Small intestine (tissue), 7 donors: Measurements from ENCODE around the gene CAMK2N2. TPM values are rescaled to one million over a fixed set of nuclear protein-coding genes. Genes with fewer than 3 reads are reported as not detected.
A peak's percentile ranks its signal among the peaks of the same experiment; 100 is the strongest.

ENCODE experiments used
- DNase-seq, 2 donors: peaks; one replicate each; pipeline versions ENCODE4 v3.0.0 to v3.0.0-alpha.2; 2013
- FAIRE-seq: peaks from 2 replicates; lab custom pipeline; 2012; peaks lifted over from hg19 to GRCh38; lab: Jason Lieb, UNC
- H3K27ac ChIP-seq, 3 donors: one replicate each; pipeline ENCODE4 v1.5.1; 2013; ENCODE audit warnings: low read length in 2 of 3, mild to moderate bottlenecking in 2 of 3, control low read depth in 1 of 3, inconsistent platforms in 1 of 3, low read depth in 1 of 3, moderate library complexity in 1 of 3
- H3K27me3 ChIP-seq, 3 donors: one replicate each; pipeline ENCODE4 v1.6.1; 2013; ENCODE audit warnings: low read length in 3 of 3, inconsistent platforms in 1 of 3; ENCODE audit not compliant: control insufficient read depth in 3 of 3, insufficient read depth in 3 of 3
- H3K36me3 ChIP-seq, 3 donors: one replicate each; pipeline ENCODE4 v1.6.1; 2013; ENCODE audit warnings: low read length in 3 of 3, inconsistent platforms in 1 of 3, low read depth in 1 of 3, mild to moderate bottlenecking in 1 of 3, moderate library complexity in 1 of 3; ENCODE audit not compliant: control insufficient read depth in 3 of 3, insufficient read depth in 2 of 3
- H3K4me1 ChIP-seq, 3 donors: one replicate each; pipeline ENCODE4 v1.6.1; 2013; ENCODE audit warnings: low read length in 2 of 3, inconsistent platforms in 1 of 3, low read depth in 1 of 3, mild to moderate bottlenecking in 1 of 3, moderate library complexity in 1 of 3; ENCODE audit not compliant: control insufficient read depth in 3 of 3, insufficient read depth in 2 of 3
- H3K4me3 ChIP-seq, 3 donors: one replicate each; pipeline ENCODE4 v1.5.1; 2013; ENCODE audit warnings: low read length in 3 of 3, control low read depth in 1 of 3, inconsistent platforms in 1 of 3, low read depth in 1 of 3, mild to moderate bottlenecking in 1 of 3, moderate library complexity in 1 of 3
- H3K9me3 ChIP-seq, 2 donors: one replicate each; pipeline ENCODE4 v1.6.1; 2013; ENCODE audit warnings: low read depth in 1 of 2, low read length in 1 of 2; ENCODE audit not compliant: control insufficient read depth in 2 of 2, insufficient read depth in 1 of 2
- WGBS, 3 donors: extraction: QIAGEN DNeasy Blood & Tissue Kit; methylation state at CpG; one replicate each; pipeline ENCODE4 v1.1.7; 2013; 5-methylcytosine and 5-hydroxymethylcytosine counted together
- polyA plus RNA-seq, 4 donors: library from polyadenylated mRNA; stranded (reverse) in 3 of 4; unstranded in 1 of 4; fragments of 200-250 nt in 3 of 4; fragments of 120-200 nt in 1 of 4; gene quantifications; one replicate each; pipeline versions ENCODE4 v1.2.1 to v1.2.3, GENCODE V29; 2013
- donor health status: healthy with polysubstance abuse.
- donor health status: control.
- donor health status: control.
- donor health status: Bipolar disorder and iron deficiency.
- donor health status: healthy.

Gene CAMK2N2
- polyA plus RNA-seq, 4 donors = 0.12 to 0.72 TPM; not detected in 2

GRCh38 chr3:184250167-184250828, 11.1 kb downstream of the CAMK2N2 start:
- Histone ChIP-seq H3K27ac (peak overlapping the region; percentile 47 to 75 (median 67)), H3K27me3 (no peaks in the 10 kb centered on the region), H3K9me3 (no peaks in the 10 kb centered on the region), H3K36me3 (peaks cover 0 to 7% (median 3%) of the 10 kb centered on the region in 3 donors), H3K4me1 (peaks cover 0 to 2% (median 0%) of the 10 kb centered on the region in 3 donors), H3K4me3 (peak overlapping the region in 2 of 3 donors; percentile 71 to 89)
- 10 to 13% (median 12%) methylated on average over 20 of the region's 20 CpGs for WGBS, 3 donors
- DNase-seq = peak; percentile 94
- no peak for FAIRE-seq

- FAIRE-seq = no peak
- Histone ChIP-seq H3K36me3 (peaks cover 5 to 11% (median 8%) of the 10 kb centered on the region in 3 donors), H3K27ac (peak within 1 kb of the TSS; percentile 75 to 86 (median 83)), H3K9me3 (no peaks in the 10 kb centered on the region), H3K27me3 (no peaks in the 10 kb centered on the region), H3K4me1 (peaks cover 0 to 2% (median 0%) of the 10 kb centered on the region in 3 donors), H3K4me3 (peak within 1 kb of the TSS; percentile 53 to 89 (median 71))
- WGBS, 3 donors = 0% methylated on average over 53 to 54 of the region's 54 CpGs
- DNase-seq = peak; percentile 97 to 98
Observed at GRCh38 chr3:184249412-184250166, 11.8 kb downstream of the CAMK2N2 start, which contains the start of gene EEF1AKMT4. TSS of gene EEF1AKMT4 (plus strand) at chr3:184249672. CDS start at chr3:184249695, 23 bp downstream.

DNA sequence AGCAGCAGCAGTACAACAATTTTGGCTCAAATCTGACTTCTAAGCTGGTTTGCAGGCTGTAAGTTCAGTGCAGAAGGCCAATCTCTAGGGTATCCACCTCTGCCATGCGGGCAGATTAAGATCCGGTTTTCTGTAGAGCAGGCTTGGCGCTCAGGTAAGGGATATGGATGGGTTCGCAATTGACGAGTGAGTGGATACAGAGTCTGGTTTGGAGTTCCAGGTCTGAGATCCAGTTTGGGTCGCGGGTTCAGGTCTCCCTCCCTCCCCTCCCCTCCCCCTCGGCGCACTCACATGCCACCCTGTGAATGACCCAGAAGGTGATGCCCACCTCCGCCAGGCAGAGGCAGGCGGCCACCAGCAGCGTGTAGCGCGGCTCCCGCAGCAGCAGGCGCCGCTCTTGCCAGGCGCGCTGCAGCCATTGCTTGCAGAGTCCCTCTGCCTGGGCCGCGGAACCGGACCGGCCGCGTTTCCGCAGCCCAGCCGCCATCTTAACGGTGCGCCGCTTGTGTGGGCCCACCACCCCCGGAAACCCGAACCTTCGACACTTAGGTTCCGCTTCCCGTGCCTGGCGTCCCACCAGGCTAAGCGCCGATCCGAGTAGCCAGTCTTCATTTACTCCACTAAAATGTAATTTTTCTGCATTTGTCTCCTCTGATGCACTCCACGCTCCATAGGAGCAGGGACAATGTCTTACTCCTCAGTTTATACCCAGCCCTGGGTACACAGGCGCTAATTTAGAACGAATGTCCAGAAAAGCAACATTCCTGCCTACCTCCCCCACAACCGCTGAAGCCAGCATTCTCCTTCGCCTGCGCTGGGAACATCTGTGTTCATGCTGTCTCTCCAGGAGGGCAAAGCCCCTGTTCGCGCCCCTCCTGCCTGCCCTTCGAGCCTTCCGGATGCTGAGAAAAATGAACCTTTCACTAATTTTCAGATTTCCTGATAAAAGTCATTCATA, 12.6 kb downstream of the CAMK2N2 start, which contains the start of gene ALG3:
TSS of gene ALG3 (minus strand) at position 509 of the 958 bp plus-strand sequence. CDS start at position 487, 22 bp downstream.
- 0 to 1% (median 1%) methylated on average over 44 to 49 of the region's 49 CpGs for WGBS, 3 donors
- peak within 1 kb of the TSS; percentile 53 to 89 (median 71) for H3K4me3 ChIP-seq
- H3K36me3 ChIP-seq = peaks cover 9 to 19% (median 9%) of the 10 kb centered on the region in 3 donors
- DNase-seq (peak; percentile 83 to 95), FAIRE-seq (no peak)
- H3K27ac ChIP-seq = peak within 1 kb of the TSS; percentile 75 to 86 (median 83)
- no peaks in the 10 kb centered on the region for H3K9me3 ChIP-seq
- peaks cover 0 to 2% (median 0%) of the 10 kb centered on the region in 3 donors for H3K4me1 ChIP-seq
- H3K27me3 ChIP-seq = no peaks in the 10 kb centered on the region

GRCh38 chr3:184242297-184242685, 19.1 kb downstream of the CAMK2N2 start:
- H3K4me1 ChIP-seq = peaks cover 0 to 4% (median 0%) of the 10 kb centered on the region in 3 donors
- 72 to 80% (median 76%) methylated on average over 5 of the region's 5 CpGs for WGBS, 3 donors
- H3K36me3 ChIP-seq = peaks cover 9 to 35% (median 17%) of the 10 kb centered on the region in 3 donors
- H3K9me3 ChIP-seq = peaks cover 0 to 2% of the 10 kb centered on the region in 2 donors
- H3K4me3 ChIP-seq = no peak overlapping the region
- H3K27ac ChIP-seq = peak overlapping the region in 1 of 3 donors; percentile 5
- FAIRE-seq (no peak), DNase-seq (no peak)
- H3K27me3 ChIP-seq = no peaks in the 10 kb centered on the region

DNA sequence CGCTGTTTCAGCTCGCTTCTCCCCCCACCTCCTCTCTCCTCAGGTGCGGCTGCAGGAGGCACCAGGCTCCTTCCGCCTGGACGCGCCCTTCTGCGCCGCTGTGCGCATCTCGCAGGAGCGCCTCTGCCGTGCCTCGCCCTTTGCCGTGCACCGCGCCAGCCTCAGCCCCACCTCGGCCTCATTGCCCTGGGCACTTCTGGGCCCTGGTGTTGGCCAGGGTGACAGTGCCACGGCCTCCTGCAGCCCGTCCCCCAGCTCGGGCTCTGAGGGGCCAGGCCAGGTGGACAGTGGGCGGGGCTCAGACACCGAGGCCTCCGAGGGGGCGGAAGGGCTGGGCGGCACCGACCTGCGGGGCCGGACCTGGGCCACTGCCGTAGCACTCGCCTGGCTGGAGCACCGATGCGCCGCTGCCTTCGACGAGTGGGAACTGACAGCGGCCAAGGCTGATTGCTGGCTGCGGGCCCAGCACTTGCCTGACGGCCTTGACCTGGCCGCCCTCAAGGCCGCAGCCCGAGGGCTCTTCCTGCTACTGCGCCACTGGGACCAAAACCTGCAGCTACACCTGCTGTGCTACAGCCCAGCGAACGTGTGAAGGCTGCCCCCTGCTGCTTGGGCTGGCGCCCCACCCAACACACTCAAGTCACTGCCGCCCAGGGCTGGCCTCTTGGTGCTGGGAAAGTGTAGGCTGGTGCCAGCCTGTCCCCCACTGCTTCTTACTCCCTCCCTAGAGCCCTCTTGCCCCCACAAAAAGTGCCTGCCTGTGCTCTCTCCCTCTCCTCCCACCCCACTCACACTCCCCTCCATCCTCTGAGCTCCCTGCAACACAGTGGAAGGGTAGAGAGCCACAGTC, 19.7 kb downstream of the CAMK2N2 start:
- WGBS, 3 donors = 9 to 41% (median 27%) methylated on average over 38 to 46 of the region's 46 CpGs
- Histone ChIP-seq H3K27ac (peak overlapping the region in 1 of 3 donors; percentile 5), H3K36me3 (peaks cover 9 to 35% (median 17%) of the 10 kb centered on the region in 3 donors), H3K4me1 (peaks cover 0 to 4% (median 0%) of the 10 kb centered on the region in 3 donors), H3K27me3 (peaks cover 0 to 6% (median 0%) of the 10 kb centered on the region in 3 donors), H3K4me3 (peak overlapping the region in 2 of 3 donors; percentile 19 to 25), H3K9me3 (peaks cover 0 to 2% of the 10 kb centered on the region in 2 donors)
- no peak for FAIRE-seq
- peak; percentile 75 to 85 for DNase-seq

- Histone ChIP-seq H3K4me1 (peaks cover 0 to 4% (median 0%) of the 10 kb centered on the region in 3 donors), H3K9me3 (peaks cover 0 to 2% of the 10 kb centered on the region in 2 donors), H3K36me3 (peaks cover 9 to 35% (median 17%) of the 10 kb centered on the region in 3 donors), H3K4me3 (peak overlapping the region in 2 of 3 donors; percentile 19 to 25), H3K27ac (no peak overlapping the region), H3K27me3 (peaks cover 0 to 6% (median 0%) of the 10 kb centered on the region in 3 donors)
- DNase-seq (no peak), FAIRE-seq (no peak)
- WGBS, 3 donors = 15 to 35% (median 24%) methylated on average over 17 of the region's 17 CpGs
Observed at GRCh38 chr3:184241141-184241446, 20.3 kb downstream of the CAMK2N2 start.
